RCC 7860 (cell line): ENCODE data around the gene SEMA7A.

ENCODE experiments used
- DNase-seq: peaks from one replicate; pipeline ENCODE4 v3.0.0-alpha.2; 2015; ENCODE audit warnings: low spot score
- FAIRE-seq: peaks from 2 replicates; lab custom pipeline; 2012; peaks lifted over from hg19 to GRCh38; lab: Jason Lieb, UNC

SEMA7A gene

GRCh38 chr15:74431116-74431515, 2.6 kb downstream of the SEMA7A start:
- no peak for DNase-seq
- no peak for FAIRE-seq

GRCh38 chr15:74430510-74430951, 3.2 kb downstream of the SEMA7A start:
- no peak for FAIRE-seq
- no peak for DNase-seq

GRCh38 chr15:74429781-74430400, 3.9 kb downstream of the SEMA7A start:
- DNase-seq, result no peak
- no peak for FAIRE-seq

GRCh38 chr15:74428970-74429780, 4.6 kb downstream of the SEMA7A start:
- FAIRE-seq (no peak), DNase-seq (no peak)

- no peak for FAIRE-seq
- DNase-seq, result no peak
These were observed 5.3 kb downstream of the SEMA7A start for GRCh38 chr15:74428442-74428787.

- no peak for DNase-seq
- no peak for FAIRE-seq
These were observed 5.9 kb downstream of the SEMA7A start for GRCh38 chr15:74427607-74428441.

GRCh38 chr15:74426404-74427281, 7.1 kb downstream of the SEMA7A start:
- no peak for DNase-seq
- FAIRE-seq, result no peak

GRCh38 chr15:74425630-74426029, 8.1 kb downstream of the SEMA7A start:
- peak; percentile 50 for DNase-seq
- FAIRE-seq, result no peak

GRCh38 chr15:74424901-74425528, 8.7 kb downstream of the SEMA7A start:
- FAIRE-seq, result no peak
- no peak for DNase-seq

GRCh38 chr15:74423431-74424257, 10.1 kb downstream of the SEMA7A start:
- FAIRE-seq (no peak), DNase-seq (peak; percentile 26)

GRCh38 chr15:74422652-74423430, 10.9 kb downstream of the SEMA7A start:
- DNase-seq, result peak; percentile 97
- peak; percentile 82 for FAIRE-seq

GRCh38 chr15:74422265-74422651, 11.5 kb downstream of the SEMA7A start:
- DNase-seq (no peak), FAIRE-seq (no peak)

- FAIRE-seq (no peak), DNase-seq (no peak)
These were observed 12.2 kb downstream of the SEMA7A start for GRCh38 chr15:74421302-74422245.

- peak; percentile 77 for FAIRE-seq
These were observed 13.4 kb downstream of the SEMA7A start for GRCh38 chr15:74420193-74420905.

GRCh38 chr15:74419432-74419831, 14.3 kb downstream of the SEMA7A start:
- FAIRE-seq (no peak), DNase-seq (no peak)

More at GRCh38 chr15:74420193-74420905, 13.4 kb downstream of the SEMA7A start:
- peak; percentile 83 for DNase-seq

GRCh38 chr15:74418575-74419338, 15.0 kb downstream of the SEMA7A start:
- FAIRE-seq (no peak), DNase-seq (no peak)
